NCI-H510A (cell line): ENCODE measurements around the gene SLC17A7.
"Not testable (repeated sequence)": the region's sequence is repeated elsewhere in the genome, so short reads cannot be mapped to it uniquely, and the experiment has no call there.

Experiments used
- DNase-seq: peaks from one replicate; lab custom pipeline; 2025; lab: John Stamatoyannopoulos, UW

SLC17A7 gene

DNA sequence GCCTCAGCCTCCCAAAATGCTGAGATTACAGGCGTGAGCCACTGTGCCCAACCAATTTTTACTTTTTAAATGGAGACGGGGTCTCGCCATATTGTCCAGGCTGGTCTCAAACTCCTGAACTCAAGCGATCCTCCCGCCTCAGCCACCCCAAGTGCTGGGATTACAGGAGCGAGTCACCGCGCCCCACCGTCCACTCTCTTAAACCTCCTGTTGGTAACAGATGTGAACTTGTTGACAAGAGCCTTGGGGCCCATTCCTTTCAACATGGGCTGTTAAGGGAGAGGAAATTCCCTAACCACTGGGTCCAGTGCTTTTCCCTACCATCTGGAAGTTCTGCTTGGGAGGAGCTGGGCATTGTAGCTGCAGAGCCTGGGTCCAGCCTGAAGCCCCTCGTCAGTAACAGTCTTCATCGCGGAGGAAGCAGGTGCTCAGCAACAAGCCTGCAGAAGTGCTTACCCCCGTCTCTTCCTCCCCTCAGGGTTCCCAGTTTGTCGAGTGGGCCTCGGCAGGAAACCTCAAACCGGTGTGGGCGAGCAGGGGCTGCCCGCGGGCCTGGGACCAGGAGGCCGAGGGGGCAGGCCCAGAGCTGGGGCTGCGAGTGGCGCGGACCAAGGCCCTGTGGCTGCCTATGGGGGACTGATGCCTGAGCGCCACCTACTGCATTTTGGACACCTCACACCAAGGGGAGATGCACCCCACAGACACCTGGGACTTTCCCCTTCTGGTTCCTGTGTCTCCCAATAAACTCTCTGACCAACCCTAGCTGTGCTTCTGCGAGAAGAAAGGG lies 28.7 kb upstream of the SLC17A7 start:
- no peak for DNase-seq

DNA sequence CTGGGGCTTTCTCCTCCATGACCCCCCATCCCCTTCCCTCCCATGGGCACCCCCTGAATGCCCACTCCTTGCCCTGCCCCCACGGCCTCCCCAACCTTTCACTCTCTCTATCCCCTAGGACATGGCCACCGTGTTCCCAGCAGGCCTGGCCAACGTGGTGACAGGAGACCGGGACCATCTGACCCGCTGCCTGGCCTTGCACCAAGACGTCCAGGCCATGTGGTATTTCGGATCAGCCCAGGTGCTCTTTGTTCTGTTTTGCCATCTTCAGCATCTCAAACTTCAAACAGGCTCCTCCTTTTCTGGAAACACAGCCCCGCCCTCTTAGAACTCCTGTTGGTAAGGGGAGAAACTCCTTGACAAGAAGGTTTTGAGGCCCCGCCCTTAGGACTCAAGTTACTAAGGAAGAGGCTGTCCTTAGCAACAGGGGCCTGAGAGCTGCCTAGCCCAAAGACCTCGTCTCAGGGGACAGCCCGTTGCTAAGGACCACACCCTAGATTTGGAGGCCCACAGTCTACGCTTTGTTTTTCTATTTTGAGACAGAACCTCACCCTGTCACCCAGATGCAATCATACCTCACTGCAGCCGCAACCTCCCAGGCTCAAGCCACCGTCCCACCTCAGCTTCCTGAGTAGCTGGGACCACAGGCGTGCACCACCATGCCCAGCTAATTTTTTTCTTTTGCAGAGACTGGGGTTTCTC lies 27.6 kb upstream of the SLC17A7 start:
- no peak for DNase-seq

DNA sequence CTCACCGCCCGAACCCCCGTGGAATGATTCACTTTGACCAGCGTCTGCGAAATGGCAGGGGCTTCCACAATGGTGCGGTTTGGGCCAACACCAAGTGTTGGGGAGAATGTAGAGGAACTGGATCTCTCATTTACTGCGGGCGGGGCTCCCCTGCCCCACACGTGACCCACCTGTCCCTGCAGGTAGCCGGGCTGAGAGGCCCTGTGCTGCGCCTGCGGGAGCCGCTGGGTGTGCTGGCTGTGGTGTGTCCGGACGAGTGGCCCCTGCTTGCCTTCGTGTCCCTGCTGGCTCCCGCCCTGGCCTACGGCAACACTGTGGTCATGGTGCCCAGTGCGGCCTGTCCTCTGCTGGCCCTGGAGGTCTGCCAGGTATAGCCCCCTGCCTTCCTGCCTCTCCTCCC lies 26.9 kb upstream of the SLC17A7 start:
- no peak for DNase-seq

DNA sequence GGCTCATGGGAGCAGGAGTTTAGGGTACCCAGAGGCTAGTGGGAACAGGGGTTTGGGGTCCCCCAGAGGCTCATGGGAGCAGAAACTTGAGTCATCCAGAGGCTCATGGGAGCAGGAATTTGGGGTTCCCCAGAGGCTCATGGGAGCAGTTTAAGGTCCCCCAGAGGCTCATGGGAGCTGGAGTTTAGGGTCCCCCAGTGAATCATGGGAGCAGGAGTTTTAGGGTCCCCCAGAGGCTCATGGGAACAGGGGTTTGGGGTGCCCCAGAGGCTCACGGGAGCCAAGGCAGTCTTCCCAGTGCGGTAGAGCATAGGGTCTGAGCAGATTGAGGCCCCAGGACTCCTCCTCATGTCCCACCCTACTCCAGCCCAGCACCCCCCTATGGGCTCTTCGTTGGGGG lies 24.0 kb upstream of the SLC17A7 start:
- DNase-seq = no peak

DNA sequence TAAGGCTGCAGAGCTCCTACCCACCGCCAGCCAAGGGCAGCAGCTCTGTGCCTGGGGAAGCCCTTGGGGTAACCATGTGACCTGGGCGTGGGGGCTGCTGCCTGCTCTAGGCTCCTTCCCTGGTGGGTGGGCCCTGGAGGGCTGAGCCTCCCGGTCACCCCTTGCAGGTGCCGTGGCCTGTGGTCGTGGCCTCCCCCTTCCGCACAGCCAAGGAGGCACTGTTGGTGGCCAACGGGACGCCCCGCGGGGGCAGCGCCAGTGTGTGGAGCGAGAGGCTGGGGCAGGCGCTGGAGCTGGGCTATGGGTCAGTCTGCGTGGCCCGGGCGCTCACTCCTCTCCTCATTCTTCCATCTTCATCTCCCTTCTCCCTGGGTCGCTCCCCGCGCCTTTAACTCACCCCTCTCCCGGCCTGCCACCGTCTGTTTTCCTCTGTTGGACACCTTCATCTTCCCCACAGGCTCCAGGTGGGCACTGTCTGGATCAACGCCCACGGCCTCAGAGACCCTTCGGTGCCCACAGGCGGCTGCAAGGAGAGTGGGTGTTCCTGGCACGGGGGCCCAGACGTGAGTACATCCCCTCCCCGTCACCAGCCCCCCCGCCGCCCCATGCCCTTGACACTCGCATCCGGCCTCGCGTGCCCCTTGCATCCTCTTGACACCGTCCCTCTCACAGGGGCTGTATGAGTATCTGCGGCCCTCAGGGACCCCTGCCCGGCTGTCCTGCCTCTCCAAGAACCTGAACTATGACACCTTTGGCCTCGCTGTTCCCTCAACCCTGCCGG lies 22.8 kb upstream of the SLC17A7 start:
- DNase-seq = no peak

DNA sequence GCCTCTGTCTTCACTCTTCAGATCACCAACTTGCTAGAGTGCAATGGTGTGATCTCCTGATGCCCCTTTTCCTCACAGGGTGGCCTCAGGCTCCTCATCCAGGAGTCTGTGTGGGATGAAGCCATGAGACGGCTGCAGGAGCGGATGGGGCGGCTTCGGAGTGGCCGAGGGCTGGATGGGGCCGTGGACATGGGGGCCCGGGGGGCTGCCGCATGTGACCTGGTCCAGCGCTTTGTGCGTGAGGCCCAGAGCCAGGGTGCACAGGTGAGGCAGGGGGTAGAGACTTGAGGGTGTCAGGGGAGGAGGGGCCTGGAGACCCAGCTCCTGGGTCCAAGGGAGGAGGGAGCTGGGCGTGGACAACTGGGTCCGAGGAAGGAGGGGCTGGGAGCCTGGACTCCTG lies 21.2 kb upstream of the SLC17A7 start:
- DNase-seq = no peak

DNA sequence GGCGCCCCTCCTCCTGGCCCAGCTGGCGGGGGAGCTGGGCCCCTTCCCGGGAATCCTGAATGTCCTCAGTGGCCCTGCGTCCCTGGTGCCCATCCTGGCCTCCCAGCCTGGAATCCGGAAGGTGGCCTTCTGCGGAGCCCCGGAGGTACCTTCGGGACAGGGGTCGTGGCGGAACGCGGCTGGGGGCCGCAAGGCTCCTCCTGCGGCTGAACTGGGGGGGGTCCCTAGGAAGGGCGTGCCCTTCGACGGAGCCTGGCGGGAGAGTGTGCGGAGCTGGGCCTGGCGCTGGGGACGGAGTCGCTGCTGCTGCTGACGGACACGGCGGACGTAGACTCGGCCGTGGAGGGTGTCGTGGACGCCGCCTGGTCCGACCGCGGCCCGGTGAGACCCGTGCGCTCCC lies 20.3 kb upstream of the SLC17A7 start:
- DNase-seq = no peak

DNA sequence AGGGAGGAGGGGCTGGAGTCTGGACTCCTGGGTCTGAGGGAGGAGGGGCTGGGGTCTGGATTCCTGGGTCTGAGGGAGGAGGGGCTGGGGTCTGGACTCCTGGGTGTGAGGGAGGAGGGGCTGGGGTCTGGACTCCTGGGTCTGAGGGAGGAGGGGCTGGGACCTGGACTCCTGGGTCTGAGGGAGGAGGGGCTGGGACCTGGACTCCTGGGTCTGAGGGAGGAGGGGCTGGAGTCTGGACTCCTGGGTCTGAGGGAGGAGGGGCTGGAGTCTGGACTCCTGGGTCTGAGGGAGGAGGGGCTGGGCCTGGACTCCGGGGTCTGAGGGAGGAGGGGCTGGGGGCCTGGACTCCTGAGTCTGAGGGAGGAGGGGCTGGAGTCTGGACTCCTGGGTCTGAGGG lies 19.8 kb upstream of the SLC17A7 start:
- DNase-seq = not testable (repeated sequence)

DNA sequence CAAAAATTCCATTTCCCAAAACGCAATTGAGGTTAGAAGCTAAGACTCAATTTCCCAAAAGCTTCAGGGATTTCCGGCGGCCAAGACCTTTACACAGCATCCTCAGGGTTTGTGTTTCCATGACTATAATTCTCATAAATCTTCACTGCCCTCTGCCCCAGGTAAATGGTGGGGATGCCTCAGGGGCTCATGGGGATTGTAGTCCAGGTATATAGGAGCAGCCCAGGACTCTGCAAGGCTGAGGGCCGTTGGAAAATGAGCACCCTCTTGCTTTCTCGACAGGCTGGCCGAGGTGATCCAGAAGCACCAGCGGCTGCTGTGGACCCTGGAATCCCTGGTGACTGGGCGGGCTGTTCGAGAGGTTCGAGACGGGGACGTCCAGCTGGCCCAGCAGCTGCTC lies 18.1 kb upstream of the SLC17A7 start:
- DNase-seq = no peak

DNA sequence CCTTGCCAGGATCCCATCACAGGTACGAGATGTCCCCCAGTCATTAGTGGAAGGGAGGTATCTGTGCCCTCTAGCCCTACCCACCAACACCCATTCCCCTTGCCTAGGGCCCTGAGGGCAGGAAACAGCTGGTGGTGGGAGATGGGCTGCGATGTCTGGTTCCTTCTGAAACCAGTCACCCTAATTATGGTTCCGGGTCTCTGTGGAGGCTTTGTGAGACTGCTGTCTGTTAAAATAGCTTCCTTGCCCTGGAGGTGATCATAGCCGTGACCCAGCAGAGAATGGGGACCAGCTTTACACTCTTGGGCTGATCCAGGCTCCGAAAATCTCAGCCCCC lies 17.2 kb upstream of the SLC17A7 start:
- DNase-seq = no peak

DNA sequence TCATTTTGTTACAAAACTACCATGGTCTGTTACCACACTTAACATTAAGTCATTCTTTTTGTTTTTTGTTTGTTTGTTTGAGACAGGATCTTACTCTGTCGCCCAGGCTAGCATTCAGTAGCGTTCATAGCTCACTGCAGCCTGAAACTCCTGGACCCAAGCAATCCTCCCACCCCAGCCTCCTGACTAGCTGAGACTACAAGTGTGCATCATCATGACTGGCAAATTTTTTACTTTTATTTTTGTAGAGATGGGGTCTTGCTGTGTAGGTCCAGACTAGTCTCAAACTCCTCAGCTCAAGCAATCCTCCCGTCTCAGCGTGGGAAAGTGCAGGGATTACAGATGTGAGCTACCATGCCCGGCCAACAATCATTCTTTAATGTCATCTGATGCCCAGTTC lies 15.0 kb upstream of the SLC17A7 start:
- DNase-seq = no peak

DNA sequence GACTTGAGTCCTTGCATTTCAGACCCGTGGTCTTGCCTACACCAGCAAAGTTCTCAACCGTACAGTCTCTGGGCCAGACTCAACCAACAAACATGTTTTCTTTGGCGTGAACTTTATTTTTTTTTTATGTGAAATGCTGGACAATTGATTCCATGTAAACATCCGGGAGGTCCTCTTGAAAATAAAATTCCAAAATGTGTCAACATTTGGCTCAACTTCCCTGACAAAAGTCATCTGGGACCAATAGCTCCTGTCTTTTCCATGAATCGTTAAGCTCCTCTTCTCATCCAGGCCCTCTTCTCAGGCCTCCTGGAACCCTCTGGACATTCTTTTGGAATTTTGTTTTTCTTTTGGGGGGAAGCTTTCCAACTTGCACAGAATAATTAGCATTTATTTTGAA lies 14.4 kb upstream of the SLC17A7 start:
- no peak for DNase-seq

DNA sequence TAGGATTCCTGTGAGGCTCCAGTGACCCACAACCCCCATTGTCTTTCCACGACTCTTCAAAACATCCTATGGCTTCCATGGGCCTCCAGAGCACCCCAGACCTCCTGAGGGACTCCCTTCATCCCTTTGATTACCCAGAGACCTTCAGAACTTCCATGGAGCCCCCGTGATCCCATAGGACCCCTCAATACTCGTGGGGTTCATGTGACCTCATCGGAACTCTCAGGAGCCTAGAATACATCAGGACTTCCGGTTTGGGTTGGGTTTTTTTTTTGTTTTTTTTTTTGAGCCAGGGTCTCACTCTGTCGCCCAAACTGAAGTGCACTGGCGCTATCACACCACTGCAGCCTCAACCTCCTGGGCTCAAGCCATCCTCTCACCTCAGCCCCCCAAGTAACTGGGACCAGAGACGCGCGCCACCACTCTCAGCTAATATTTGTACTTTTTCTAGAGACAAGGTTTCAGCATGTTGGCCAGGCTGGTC lies 12.5 kb upstream of the SLC17A7 start:
- DNase-seq = no peak

DNA sequence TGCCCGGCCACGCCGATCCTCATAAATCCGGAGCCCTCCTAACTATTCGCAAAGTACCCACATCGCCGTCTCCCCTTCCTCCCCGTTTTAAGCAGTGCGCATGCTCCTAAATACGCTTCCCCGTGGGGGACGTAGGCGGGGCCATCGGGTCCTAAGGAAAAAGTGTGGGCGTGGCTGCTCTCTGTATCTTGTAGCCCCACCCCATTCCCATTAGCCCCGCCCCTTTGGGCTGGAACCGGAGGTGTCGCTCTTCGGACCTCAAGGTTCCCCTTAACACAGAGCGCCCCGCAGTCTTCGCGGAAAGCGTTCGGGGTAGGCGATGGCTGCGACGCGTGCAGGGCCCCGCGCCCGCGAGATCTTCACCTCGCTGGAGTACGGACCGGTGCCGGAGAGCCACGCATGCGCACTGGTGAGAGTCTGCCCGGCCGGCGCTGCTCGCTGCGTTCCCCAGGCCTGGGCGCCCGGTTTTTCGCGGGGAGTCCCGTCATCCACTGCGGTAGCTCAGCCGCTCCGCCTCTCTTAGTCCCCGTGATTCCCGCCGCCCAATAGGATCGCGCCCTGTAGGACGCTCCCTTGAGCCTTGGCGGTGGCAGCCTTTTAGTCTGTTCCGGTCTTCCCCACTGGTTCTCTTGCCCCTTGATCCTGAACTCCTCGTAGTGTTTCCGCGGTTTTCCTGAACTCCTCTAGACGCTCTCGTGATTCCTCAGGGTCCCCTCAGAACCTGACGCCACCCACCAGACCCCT lies 11.9 kb upstream of the SLC17A7 start, which contains the start of gene ALDH16A1:
ALDH16A1 (plus strand) TSS at position 213 of the 744 bp plus-strand sequence; CDS start at position 320, 107 bp downstream.
- DNase-seq = peak; percentile 95

DNA sequence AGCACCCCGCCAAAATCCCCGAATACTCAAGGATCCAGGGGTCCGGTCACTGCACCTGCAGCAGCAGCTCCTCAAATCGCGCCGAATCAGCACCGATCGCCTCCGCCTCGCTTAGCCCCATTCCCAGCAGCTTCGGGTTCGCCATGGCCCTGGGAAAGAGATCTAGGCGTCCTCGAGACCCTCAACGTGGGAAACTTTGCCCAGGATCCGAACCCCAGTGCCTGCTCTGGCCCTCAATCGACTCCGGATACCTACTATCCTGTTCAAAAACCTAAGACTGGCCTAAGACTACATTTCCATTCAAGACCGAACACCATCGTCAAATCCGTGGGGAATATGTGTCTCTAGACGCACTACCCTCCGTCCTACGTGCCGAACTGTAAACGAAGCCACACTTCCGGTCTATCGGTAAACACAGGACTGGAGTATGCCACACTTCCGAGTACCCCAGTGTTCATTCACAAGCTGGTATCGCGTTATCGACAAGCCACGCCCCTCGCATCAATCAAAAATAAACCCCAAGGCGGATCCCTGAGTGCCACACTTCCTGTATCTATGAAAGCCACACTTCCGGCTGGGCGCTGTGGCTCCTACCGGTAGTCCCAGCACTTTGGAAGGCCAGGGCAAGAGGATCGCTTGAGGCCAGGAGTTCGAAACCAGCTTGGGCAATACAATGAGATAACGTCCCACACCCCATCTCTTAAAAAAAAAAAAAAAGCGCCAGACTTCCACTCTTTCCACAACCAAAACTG lies 10.3 kb upstream of the SLC17A7 start, which contains the start of gene PIH1D1:
PIH1D1 (minus strand) TSS at position 385 of the 752 bp plus-strand sequence; CDS start at position 145, 240 bp downstream.
- DNase-seq = peak; percentile 97

DNA sequence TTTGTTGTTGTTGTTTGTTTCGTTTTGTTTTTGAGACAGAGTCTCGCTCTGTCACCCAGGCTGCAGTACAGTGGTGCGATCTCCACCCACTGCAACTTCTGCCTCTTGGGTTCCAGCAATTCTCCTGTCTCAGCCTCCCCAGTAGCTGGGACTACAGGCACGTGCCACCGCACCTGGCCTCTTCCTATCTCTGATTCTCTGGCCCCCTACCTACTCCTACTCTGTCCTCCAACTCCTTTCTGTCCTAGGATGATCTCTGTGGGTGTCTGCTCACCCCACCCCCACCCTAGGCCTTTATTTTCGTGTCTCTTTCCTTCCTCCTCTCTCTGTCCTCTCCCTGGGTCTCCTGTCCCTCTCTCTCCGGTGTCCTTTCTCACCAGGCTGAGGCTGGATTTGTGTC lies 9.1 kb upstream of the SLC17A7 start:
- no peak for DNase-seq

DNA sequence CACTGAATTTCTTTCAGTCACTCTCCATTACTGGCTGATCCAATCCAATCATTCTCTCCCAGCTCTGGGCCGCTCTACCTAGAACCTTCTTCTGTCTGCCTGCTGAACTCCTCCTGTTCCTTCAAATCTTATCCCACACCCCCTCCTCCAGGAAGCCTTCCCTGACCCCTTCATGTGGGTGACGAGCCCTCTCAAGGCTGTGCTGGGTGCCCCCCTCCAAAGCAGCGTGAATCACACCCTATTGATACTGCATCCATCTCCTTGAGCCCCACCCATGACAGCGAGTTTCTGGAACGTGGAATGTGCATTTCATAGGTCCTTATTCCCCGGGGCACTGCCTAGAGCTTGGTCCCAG lies 7.1 kb upstream of the SLC17A7 start:
- no peak for DNase-seq

DNA sequence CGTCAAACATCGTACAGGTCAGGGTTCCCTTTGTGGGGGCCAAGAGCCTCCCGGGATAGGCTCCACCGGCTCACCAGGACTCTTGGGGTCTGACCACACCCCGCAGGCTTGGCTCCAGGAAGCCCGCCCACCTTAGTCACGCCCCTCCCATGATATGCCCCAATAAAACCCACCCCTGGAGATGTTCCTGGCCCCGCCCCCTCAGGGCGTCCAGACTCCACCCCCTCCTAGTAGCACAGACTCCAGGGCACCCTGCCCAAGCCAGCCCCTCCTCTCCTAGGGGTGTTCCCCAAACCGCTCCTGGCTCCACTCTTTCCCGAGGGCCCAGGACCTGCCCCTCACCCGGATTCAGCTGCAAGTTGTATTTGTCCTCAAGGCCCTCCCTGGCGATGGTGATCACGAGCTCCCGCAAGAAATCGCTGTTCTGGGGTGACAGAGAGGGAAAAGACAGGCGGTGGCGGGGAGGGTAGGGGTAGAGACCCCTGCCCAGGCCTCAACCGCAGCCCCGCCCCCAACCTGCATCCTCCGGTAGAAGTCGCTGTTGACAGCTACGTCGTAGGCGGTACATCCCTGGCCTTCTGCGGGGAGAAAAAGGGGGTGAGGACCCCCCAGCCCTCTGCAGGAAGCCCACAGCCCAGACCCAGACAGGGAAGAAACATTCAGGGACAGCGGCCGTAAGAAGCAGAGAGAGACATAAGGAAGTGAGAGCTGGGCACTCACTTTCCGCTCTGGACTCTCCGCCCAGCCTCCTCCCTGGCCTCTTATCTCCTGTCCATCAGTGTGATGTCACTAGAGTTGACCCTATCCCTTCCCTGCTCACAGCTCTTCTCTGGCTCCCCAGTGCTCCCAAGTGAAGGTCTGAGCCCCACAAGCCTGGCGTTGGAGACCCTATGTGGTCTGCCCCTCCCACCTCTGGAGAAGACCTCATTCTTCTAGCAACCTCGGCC lies 6.4 kb upstream of the SLC17A7 start:
- DNase-seq = no peak

DNA sequence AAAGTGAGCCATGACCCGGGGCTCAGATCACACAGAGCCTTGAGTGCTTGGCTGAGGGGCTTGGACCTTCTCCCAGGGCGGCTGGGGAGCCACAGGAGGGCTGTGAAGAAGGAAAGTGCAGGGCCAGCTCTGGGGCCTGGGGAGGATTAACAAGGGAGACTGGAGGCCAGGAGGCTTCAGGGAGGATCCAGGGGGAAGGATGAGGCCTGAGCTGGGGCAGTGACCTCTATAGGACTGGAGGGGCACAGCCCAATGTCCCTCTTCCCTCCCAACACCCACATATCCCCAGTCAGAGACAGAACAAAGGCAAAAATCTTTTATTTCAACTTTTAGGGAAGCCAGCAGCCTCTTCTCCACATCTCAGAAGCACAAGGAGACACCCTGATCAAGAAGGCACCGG lies 4.7 kb upstream of the SLC17A7 start:
- no peak for DNase-seq

DNA sequence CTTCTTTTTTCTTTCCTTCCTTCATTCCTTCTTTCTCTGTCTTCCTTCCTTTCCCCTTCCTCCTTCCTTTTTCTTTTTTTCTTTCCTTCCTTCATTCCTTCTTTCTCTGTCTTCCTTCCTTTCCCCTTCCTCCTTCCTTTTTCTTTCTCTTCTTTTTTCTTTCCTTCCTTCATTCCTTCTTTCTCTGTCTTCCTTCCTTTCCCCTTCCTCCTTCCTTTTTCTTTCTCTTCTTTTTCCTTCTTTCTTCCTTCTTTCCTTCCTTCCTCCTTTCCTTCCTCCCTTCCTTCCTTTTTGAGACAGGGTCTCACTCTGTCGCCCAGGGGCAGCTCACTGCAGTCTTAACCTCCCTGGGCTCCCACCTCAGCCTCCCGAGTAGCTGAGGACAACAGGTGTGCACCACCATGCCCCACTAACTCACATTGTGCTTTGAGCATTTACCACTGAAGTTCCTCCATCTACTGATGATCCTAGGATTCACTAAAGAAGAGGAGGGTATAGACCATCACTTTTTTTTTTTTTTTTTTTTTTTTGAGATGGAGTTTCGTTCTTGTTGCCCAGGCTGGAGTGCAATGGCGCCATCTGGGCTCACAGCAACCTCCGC lies 2.9 kb upstream of the SLC17A7 start:
- not testable (repeated sequence) for DNase-seq
